Skin epidermis (tissue), 12 donors: ENCODE measurements around the gene CHRNA4.

Experiments used
- H3K27ac ChIP-seq, 21 experiments: fragments of 200-600 bp; sonication (generic) in 11 of 21; one replicate each; pipeline ENCODE4 v1.5.0; 2020; ENCODE audit warnings: mild to moderate bottlenecking in 3 of 21, inconsistent platforms in 2 of 21, moderate library complexity in 2 of 21
- H3K4me3 ChIP-seq, 7 experiments: fragments of 200-600 bp; sonication (generic) in 2 of 7; one replicate each; pipeline ENCODE4 v1.5.0; 2020; ENCODE audit warnings: inconsistent platforms in 2 of 7, mild to moderate bottlenecking in 2 of 7, moderate library complexity in 1 of 7

The CHRNA4 gene

GRCh38 chr20:63398744-63399514 lies 37.8 kb upstream of the CHRNA4 start:
- no peak overlapping the region for H3K4me3 ChIP-seq
- H3K27ac ChIP-seq = no peak overlapping the region

- Histone ChIP-seq H3K4me3 (no peak overlapping the region), H3K27ac (no peak overlapping the region)
Measured at GRCh38 chr20:63397946-63398450, 36.8 kb upstream of the CHRNA4 start.

- Histone ChIP-seq H3K27ac (no peak overlapping the region), H3K4me3 (no peak overlapping the region)
Measured at GRCh38 chr20:63397155-63397843, 36.1 kb upstream of the CHRNA4 start.

GRCh38 chr20:63396300-63396699 lies 35.2 kb upstream of the CHRNA4 start:
- Histone ChIP-seq H3K4me3 (no peak overlapping the region), H3K27ac (no peak overlapping the region)

- Histone ChIP-seq H3K4me3 (no peak overlapping the region), H3K27ac (no peak overlapping the region)
Measured at GRCh38 chr20:63395723-63396122, 34.6 kb upstream of the CHRNA4 start.

- H3K27ac ChIP-seq = no peak overlapping the region
- no peak overlapping the region for H3K4me3 ChIP-seq
Measured at GRCh38 chr20:63394920-63395455, 33.8 kb upstream of the CHRNA4 start.

- Histone ChIP-seq H3K27ac (no peak overlapping the region), H3K4me3 (no peak overlapping the region)
Measured at GRCh38 chr20:63394069-63394919, 33.1 kb upstream of the CHRNA4 start.

GRCh38 chr20:63393566-63393965 lies 32.4 kb upstream of the CHRNA4 start:
- no peak overlapping the region for H3K4me3 ChIP-seq
- H3K27ac ChIP-seq = no peak overlapping the region

GRCh38 chr20:63392465-63393365 lies 31.6 kb upstream of the CHRNA4 start:
- Histone ChIP-seq H3K27ac (no peak overlapping the region), H3K4me3 (no peak overlapping the region)

- no peak overlapping the region for H3K27ac ChIP-seq
- no peak overlapping the region for H3K4me3 ChIP-seq
Measured at GRCh38 chr20:63387917-63388316, 26.8 kb upstream of the CHRNA4 start.

- Histone ChIP-seq H3K27ac (no peak overlapping the region), H3K4me3 (no peak overlapping the region)
Measured at GRCh38 chr20:63387393-63387792, 26.2 kb upstream of the CHRNA4 start.

GRCh38 chr20:63386491-63386890 lies 25.3 kb upstream of the CHRNA4 start:
- no peak overlapping the region for H3K4me3 ChIP-seq
- H3K27ac ChIP-seq = no peak overlapping the region

GRCh38 chr20:63385819-63386218 lies 24.7 kb upstream of the CHRNA4 start:
- H3K4me3 ChIP-seq = no peak overlapping the region
- H3K27ac ChIP-seq = no peak overlapping the region

- no peak overlapping the region for H3K4me3 ChIP-seq
- H3K27ac ChIP-seq = no peak overlapping the region
Measured at GRCh38 chr20:63384336-63384735, 23.2 kb upstream of the CHRNA4 start.

- no peak overlapping the region for H3K4me3 ChIP-seq
- H3K27ac ChIP-seq = no peak overlapping the region
Measured at GRCh38 chr20:63383556-63383955, 22.4 kb upstream of the CHRNA4 start.

GRCh38 chr20:63382551-63383300 lies 21.6 kb upstream of the CHRNA4 start:
- H3K27ac ChIP-seq = no peak overlapping the region
- H3K4me3 ChIP-seq = no peak overlapping the region

GRCh38 chr20:63381781-63382431 lies 20.8 kb upstream of the CHRNA4 start:
- no peak overlapping the region for H3K4me3 ChIP-seq
- no peak overlapping the region for H3K27ac ChIP-seq

- Histone ChIP-seq H3K27ac (no peak overlapping the region), H3K4me3 (no peak overlapping the region)
Measured at GRCh38 chr20:63380346-63380870, 19.3 kb upstream of the CHRNA4 start.
